Liver (tissue), 9 donors: ENCODE data around the gene TMTC1. TPM values are rescaled to one million over a fixed set of nuclear protein-coding genes. Genes with fewer than 3 reads are reported as not detected.

ENCODE experiments used
- DNase-seq: peaks from one replicate; pipeline ENCODE4 v3.0.0-alpha.2; 2017; ENCODE audit warnings: low spot score
- H3K27ac ChIP-seq, 2 donors: one replicate each; pipeline ENCODE4 v1.7.0; 2013; ENCODE audit warnings: inconsistent platforms in 2 of 2, low read length in 2 of 2, control low read depth in 1 of 2, low read depth in 1 of 2, mild to moderate bottlenecking in 1 of 2
- H3K27me3 ChIP-seq, 4 donors: one replicate each; pipeline versions ENCODE4 v1.6.1 to v1.7.0; 2013; ENCODE audit warnings: low read length in 3 of 4, inconsistent platforms in 1 of 4, mild to moderate bottlenecking in 1 of 4, moderate library complexity in 1 of 4; ENCODE audit not compliant: control insufficient read depth in 4 of 4, insufficient read depth in 4 of 4
- H3K36me3 ChIP-seq, 4 donors: one replicate each; pipeline versions ENCODE4 v1.6.1 to v1.7.0; 2013; ENCODE audit warnings: low read length in 3 of 4, mild to moderate bottlenecking in 3 of 4, low read depth in 1 of 4, moderate library complexity in 1 of 4; ENCODE audit not compliant: control insufficient read depth in 4 of 4, insufficient read depth in 3 of 4
- H3K4me1 ChIP-seq, 4 donors: one replicate each; pipeline versions ENCODE4 v1.6.1 to v1.7.0; 2013; ENCODE audit warnings: low read length in 3 of 4, mild to moderate bottlenecking in 3 of 4, moderate library complexity in 1 of 4; ENCODE audit not compliant: control insufficient read depth in 4 of 4, insufficient read depth in 4 of 4
- H3K4me3 ChIP-seq, 3 donors: one replicate each; pipeline versions ENCODE4 v1.6.1 to v1.7.0; 2013; ENCODE audit warnings: low read length in 3 of 3, control low read depth in 1 of 3, low read depth in 1 of 3, mild to moderate bottlenecking in 1 of 3
- H3K9ac ChIP-seq, 2 donors: one replicate each; pipeline ENCODE4 v1.7.0; 2013; ENCODE audit warnings: low read length in 2 of 2, mild to moderate bottlenecking in 2 of 2, moderate library complexity in 2 of 2, control low read depth in 1 of 2, low read depth in 1 of 2
- H3K9me3 ChIP-seq, 4 donors: one replicate each; pipeline versions ENCODE4 v1.6.1 to v1.7.0; 2013; ENCODE audit warnings: low read length in 3 of 4; ENCODE audit not compliant: control insufficient read depth in 4 of 4
- ATF3 ChIP-seq: IDR thresholded peaks from 2 replicates; pipeline ENCODE4 v1.6.1; 2016; ENCODE audit warnings: antibody characterized with exemption
- CTCF ChIP-seq: fragments of 150-350 bp; IDR thresholded peaks from 2 replicates; pipeline ENCODE4 v1.5.1; 2017; ENCODE audit warnings: improper control_type of control experiment, low read depth, low read length; ENCODE audit not compliant: missing input control
- EGR1 ChIP-seq, 2 donors: IDR thresholded peaks; 2 replicates each; pipeline ENCODE4 v1.6.1; 2016 to 2018; ENCODE audit warnings: antibody characterized with exemption in 2 of 2, low read depth in 2 of 2
- FOXA1 ChIP-seq: IDR thresholded peaks from 2 replicates; pipeline ENCODE4 v1.6.1; 2016; ENCODE audit warnings: antibody characterized with exemption
- FOXA2 ChIP-seq: IDR thresholded peaks from 2 replicates; pipeline ENCODE4 v1.6.1; 2016; ENCODE audit warnings: antibody characterized with exemption
- GABPA ChIP-seq, 2 donors: IDR thresholded peaks in 1 of 2; conservative IDR thresholded peaks in 1 of 2; 2 replicates each; pipeline ENCODE4 v1.6.1; 2016; ENCODE audit warnings: antibody characterized with exemption in 2 of 2, mild to moderate bottlenecking in 1 of 2, moderate library complexity in 1 of 2
- HNF4A ChIP-seq, 2 donors: conservative IDR thresholded peaks; 2 replicates each; pipeline ENCODE4 v1.6.1; 2016; ENCODE audit warnings: antibody characterized with exemption in 2 of 2, mild to moderate bottlenecking in 2 of 2
- HNF4G ChIP-seq: IDR thresholded peaks from 2 replicates; pipeline ENCODE4 v1.6.1; 2016; ENCODE audit warnings: antibody characterized with exemption
- JUND ChIP-seq, 2 donors: IDR thresholded peaks; 2 replicates each; pipeline ENCODE4 v1.6.1; 2016; ENCODE audit warnings: antibody characterized with exemption in 2 of 2
- MAX ChIP-seq: IDR thresholded peaks from 2 replicates; pipeline ENCODE4 v1.6.1; 2016; ENCODE audit warnings: antibody characterized with exemption
- NR2F2 ChIP-seq: IDR thresholded peaks from 2 replicates; pipeline ENCODE4 v1.6.1; 2016; ENCODE audit warnings: antibody characterized with exemption
- REST ChIP-seq: IDR thresholded peaks from 2 replicates; pipeline ENCODE4 v1.6.1; 2016; ENCODE audit warnings: antibody characterized with exemption, mild to moderate bottlenecking
- RXRA ChIP-seq, 2 donors: IDR thresholded peaks; 2 replicates each; pipeline ENCODE4 v1.6.1; 2017 to 2018; ENCODE audit warnings: antibody characterized with exemption in 2 of 2, mild to moderate bottlenecking in 1 of 2
- SP1 ChIP-seq: IDR thresholded peaks from 2 replicates; pipeline ENCODE4 v1.6.1; 2018; ENCODE audit warnings: antibody characterized with exemption, mild to moderate bottlenecking
- TAF1 ChIP-seq: conservative IDR thresholded peaks from 2 replicates; pipeline ENCODE4 v1.6.1; 2016; ENCODE audit warnings: antibody characterized with exemption, mild to moderate bottlenecking
- YY1 ChIP-seq: IDR thresholded peaks from 2 replicates; pipeline ENCODE4 v1.6.1; 2016; ENCODE audit warnings: antibody characterized with exemption, mild to moderate bottlenecking
- ZBTB33 ChIP-seq: IDR thresholded peaks from 2 replicates; pipeline ENCODE4 v1.6.1; 2016; ENCODE audit warnings: antibody characterized with exemption
- WGBS: extraction: QIAGEN DNeasy Blood & Tissue Kit; methylation state at CpG from one replicate; pipeline ENCODE4 v1.1.7; 2013; 5-methylcytosine and 5-hydroxymethylcytosine counted together
- polyA plus RNA-seq, 2 donors: library from polyadenylated mRNA; stranded (reverse) in 1 of 2; unstranded in 1 of 2; fragments of 200-250 nt in 1 of 2; fragments of >200 nt in 1 of 2; fragmentation: Nextera tagmentation in 1 of 2; extraction: Ambion mirVana in 1 of 2; gene quantifications; one replicate each; pipeline versions ENCODE4 v1.2.1 to v1.2.3, GENCODE V29; 2013 to 2015
- total RNA-seq, 2 donors: library from RNA; depleted of rRNA; stranded (reverse); fragments of >200 nt; gene quantifications; one replicate each; pipeline ENCODE4 v1.2.3, GENCODE V29; 2014
- donor health status: healthy.
- donor health status: healthy.
- donor health status: healthy.
- donor health status: healthy.
- donor health status: healthy.

TMTC1 gene
- total and polyA plus RNA-seq, 4 donors: 0.76 to 3.3 (median 2.1) TPM

- Histone ChIP-seq H3K27me3 (no peaks in the 10 kb centered on the region), H3K36me3 (no peaks in the 10 kb centered on the region), H3K27ac (no peak overlapping the region), H3K9me3 (no peaks in the 10 kb centered on the region), H3K4me3 (no peak overlapping the region), H3K4me1 (no peaks in the 10 kb centered on the region), H3K9ac (no peak overlapping the region)
- WGBS: 91% methylated on average over 3 of the region's 3 CpGs
- no peak for TF ChIP-seq CTCF
- no peak for TF ChIP-seq TAF1
- DNase-seq: no peak
Observed at GRCh38 chr12:29499235-29499634, 284.5 kb downstream of the TMTC1 start.

- no peak within 1 kb of the TSS for H3K9ac ChIP-seq
- H3K9me3 ChIP-seq: no peaks in the 10 kb centered on the region
- no peaks in the 10 kb centered on the region for H3K27me3 ChIP-seq
- TF ChIP-seq SP1 (no peak), CTCF (no peak), FOXA1 (no peak), YY1 (no peak), ATF3 (no peak), EGR1 (IDR thresholded peaks at IDR 0.05; ENCODE audit: low read depth in 2 of 2) (no peak), NR2F2 (no peak), TAF1 (no peak)
- H3K4me3 ChIP-seq: no peak within 1 kb of the TSS
- WGBS: 92% methylated on average over 18 of the region's 18 CpGs
- no peaks in the 10 kb centered on the region for H3K36me3 ChIP-seq
- no peak for DNase-seq
- no peak within 1 kb of the TSS for H3K27ac ChIP-seq
- H3K4me1 ChIP-seq: no peaks in the 10 kb centered on the region
Observed at GRCh38 chr12:29497588-29497987, 286.2 kb downstream of the TMTC1 start, which contains the start of gene OVCH1. OVCH1 (minus strand) TSS chr12:29497686; CDS start chr12:29497686, 0 bp downstream.

GRCh38 chr12:29492891-29493290 lies 290.9 kb downstream of the TMTC1 start:
- no peaks in the 10 kb centered on the region for H3K27me3 ChIP-seq
- no peak for DNase-seq
- H3K9me3 ChIP-seq: no peaks in the 10 kb centered on the region
- TF ChIP-seq EGR1 (IDR thresholded peaks at IDR 0.05; ENCODE audit: low read depth in 2 of 2): no peak
- no peak for TF ChIP-seq MAX
- no peak for TF ChIP-seq TAF1
- no peak for TF ChIP-seq JUND (IDR thresholded peaks at IDR 0.05)
- TF ChIP-seq GABPA (IDR thresholded peaks at IDR 0.05 in 1 of 2, conservative IDR thresholded peaks at IDR 0.05 in 1 of 2): no peak
- no peak for TF ChIP-seq NR2F2
- TF ChIP-seq ATF3: no peak
- no peak for TF ChIP-seq FOXA2
- no peak for TF ChIP-seq FOXA1
- no peak for TF ChIP-seq YY1
- no peak for TF ChIP-seq HNF4A (conservative IDR thresholded peaks at IDR 0.05)
- TF ChIP-seq SP1: no peak
- no peak for TF ChIP-seq ZBTB33
- TF ChIP-seq HNF4G: no peak
- TF ChIP-seq REST: no peak
- TF ChIP-seq RXRA (IDR thresholded peaks at IDR 0.05): no peak
- WGBS: 86% methylated on average over 6 of the region's 6 CpGs
- H3K27ac ChIP-seq: no peak overlapping the region
- no peaks in the 10 kb centered on the region for H3K36me3 ChIP-seq
- no peak overlapping the region for H3K4me3 ChIP-seq
- no peaks in the 10 kb centered on the region for H3K4me1 ChIP-seq
- H3K9ac ChIP-seq: no peak overlapping the region
